NB4 (cell line): ENCODE measurements around the gene EVA1C.
"Not testable (repeated sequence)": the region's sequence is repeated elsewhere in the genome, so short reads cannot be mapped to it uniquely, and the experiment has no call there.

Experiments used
- MYC ChIP-seq: IDR thresholded peaks from 2 replicates; pipeline ENCODE4 v1.6.1; 2011; ENCODE audit warnings: low read depth, low read length
- POLR2A ChIP-seq: IDR thresholded peaks from 2 replicates; pipeline ENCODE4 v1.6.1; 2011; ENCODE audit warnings: mild to moderate bottlenecking; ENCODE audit not compliant: insufficient read length; ENCODE audit errors: extremely low read depth
- TF ChIP-seq, protein P1 (sequence below): IDR thresholded peaks from one replicate; pipeline ENCODE4 v1.5.1; 2012; ENCODE audit warnings: low read depth, low read length

DNA sequence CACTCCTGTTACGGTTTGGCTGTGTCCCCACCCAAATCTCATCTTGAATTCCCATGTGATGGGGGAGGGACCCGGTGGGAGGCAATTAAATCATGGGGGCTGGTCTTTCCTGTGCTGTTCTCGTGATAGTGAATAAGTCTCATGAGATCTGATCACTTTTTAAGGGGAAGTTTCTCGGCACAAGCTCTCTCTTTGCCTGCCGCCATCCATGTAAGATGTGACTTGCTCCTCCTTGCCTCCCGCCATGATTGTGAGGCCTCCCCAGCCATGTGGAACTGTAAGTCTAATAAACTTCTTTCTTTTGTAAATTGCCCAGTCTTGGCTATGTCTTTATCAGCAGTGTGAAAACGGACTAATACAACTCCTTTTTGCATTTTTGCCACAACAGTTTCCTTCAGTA is 118.3 kb downstream of the EVA1C start:
- TF ChIP-seq, protein P1, sequence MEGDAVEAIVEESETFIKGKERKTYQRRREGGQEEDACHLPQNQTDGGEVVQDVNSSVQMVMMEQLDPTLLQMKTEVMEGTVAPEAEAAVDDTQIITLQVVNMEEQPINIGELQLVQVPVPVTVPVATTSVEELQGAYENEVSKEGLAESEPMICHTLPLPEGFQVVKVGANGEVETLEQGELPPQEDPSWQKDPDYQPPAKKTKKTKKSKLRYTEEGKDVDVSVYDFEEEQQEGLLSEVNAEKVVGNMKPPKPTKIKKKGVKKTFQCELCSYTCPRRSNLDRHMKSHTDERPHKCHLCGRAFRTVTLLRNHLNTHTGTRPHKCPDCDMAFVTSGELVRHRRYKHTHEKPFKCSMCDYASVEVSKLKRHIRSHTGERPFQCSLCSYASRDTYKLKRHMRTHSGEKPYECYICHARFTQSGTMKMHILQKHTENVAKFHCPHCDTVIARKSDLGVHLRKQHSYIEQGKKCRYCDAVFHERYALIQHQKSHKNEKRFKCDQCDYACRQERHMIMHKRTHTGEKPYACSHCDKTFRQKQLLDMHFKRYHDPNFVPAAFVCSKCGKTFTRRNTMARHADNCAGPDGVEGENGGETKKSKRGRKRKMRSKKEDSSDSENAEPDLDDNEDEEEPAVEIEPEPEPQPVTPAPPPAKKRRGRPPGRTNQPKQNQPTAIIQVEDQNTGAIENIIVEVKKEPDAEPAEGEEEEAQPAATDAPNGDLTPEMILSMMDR = not testable (repeated sequence)
- not testable (repeated sequence) for TF ChIP-seq POLR2A, MYC
